NCI-H2107 (cell line): ENCODE results near the gene KIF3A.

Experiments
- DNase-seq: peaks from one replicate; lab custom pipeline; 2025; lab: John Stamatoyannopoulos, UW

Gene KIF3A

GRCh38 chr5:132662925-132663770 is 74.2 kb downstream of the KIF3A start:
- peak; percentile 9 for DNase-seq

DNA sequence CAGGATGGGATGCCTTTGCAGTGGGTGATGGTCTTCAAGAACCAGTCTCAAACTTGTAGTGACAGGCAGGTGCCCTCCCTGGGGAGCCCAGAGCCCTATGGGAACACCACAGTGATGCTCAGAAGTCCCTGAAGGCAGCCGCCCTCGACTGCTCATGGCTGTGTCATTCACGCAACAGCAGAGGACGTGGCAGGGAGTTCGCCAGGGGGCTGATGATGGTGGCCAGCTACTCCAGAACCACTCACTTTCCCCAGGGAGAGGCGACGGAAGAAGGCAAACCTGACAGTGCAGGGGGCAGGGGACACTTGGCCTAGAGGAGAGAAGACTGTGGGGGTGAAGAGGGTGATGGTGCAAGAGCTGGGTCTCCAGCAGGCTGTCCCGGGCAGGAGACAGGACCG is 75.3 kb downstream of the KIF3A start:
- DNase-seq: no peak

- DNase-seq: no peak
These were observed 75.9 kb downstream of the KIF3A start for GRCh38 chr5:132661231-132662003.

DNA sequence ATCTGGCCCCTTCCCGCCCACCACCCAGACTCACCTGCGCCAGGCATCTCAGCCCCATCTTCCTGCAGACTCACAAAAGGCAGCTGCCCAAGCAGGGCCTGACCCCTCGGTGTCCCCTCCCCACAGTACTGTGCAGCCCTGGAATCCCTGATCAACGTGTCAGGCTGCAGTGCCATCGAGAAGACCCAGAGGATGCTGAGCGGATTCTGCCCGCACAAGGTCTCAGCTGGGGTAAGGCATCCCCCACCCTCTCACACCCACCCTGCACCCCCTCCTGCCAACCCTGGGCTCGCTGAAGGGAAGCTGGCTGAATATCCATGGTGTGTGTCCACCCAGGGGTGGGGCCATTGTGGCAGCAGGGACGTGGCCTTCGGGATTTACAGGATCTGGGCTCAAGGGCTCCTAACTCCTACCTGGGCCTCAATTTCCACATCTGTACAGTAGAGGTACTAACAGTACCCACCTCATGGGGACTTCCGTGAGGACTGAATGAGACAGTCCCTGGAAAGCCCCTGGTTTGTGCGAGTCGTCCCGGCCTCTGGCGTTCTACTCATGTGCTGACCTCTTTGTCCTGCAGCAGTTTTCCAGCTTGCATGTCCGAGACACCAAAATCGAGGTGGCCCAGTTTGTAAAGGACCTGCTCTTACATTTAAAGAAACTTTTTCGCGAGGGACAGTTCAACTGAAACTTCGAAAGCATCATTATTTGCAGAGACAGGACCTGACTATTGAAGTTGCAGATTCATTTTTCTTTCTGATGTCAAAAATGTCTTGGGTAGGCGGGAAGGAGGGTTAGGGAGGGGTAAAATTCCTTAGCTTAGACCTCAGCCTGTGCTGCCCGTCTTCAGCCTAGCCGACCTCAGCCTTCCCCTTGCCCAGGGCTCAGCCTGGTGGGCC is 77.5 kb downstream of the KIF3A start:
- DNase-seq: no peak

DNA sequence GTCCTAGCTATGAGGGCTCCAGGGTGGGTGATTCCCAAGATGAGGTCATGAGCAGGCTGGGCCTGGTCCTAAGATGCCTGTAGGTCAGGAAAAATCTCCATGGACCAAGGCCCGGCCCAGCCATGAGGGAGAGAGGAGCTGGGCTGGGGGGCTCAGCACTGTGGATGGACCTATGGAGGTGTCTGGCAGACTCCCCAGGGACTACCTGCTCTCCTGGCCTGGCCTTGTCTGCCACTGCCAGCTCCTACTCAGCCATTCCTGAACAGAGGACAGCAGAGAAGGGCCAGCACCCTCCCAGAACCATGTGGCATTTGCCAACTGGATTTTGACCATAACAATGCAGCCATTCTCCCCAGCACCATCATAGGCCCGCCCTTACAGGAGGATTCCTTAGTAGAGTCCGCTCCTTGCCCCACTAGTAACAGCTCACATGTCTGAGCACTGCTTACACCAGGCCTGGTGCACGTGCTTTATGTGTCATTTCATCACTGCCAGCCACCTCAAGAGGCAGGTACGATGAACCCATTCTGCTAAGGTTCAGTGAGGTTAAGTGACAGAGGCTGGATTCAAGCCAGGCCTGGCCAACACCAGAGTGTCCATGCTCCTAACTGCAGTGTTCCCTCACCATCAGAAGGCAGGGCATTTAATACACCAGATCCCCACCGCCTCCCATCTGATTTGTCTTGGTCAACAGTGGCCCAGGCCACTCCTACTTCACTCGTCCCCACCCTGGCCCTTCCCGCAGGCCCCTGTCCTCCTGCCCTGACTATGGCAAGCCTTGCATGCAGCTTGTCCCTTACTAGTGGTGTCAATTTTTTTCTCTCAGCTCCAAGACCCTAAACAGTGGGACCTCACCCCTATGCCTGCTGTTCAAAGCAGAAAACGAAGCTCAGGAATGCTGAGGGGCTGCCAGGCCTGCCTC is 78.7 kb downstream of the KIF3A start:
- DNase-seq: no peak

GRCh38 chr5:132657676-132658380 is 79.5 kb downstream of the KIF3A start, which contains the start of gene IL13:
TSS of gene IL13 (plus strand) at chr5:132658173. CDS start at chr5:132658187, 14 bp downstream.
- DNase-seq: no peak

GRCh38 chr5:132656774-132657355 is 80.5 kb downstream of the KIF3A start:
- DNase-seq: no peak

DNA sequence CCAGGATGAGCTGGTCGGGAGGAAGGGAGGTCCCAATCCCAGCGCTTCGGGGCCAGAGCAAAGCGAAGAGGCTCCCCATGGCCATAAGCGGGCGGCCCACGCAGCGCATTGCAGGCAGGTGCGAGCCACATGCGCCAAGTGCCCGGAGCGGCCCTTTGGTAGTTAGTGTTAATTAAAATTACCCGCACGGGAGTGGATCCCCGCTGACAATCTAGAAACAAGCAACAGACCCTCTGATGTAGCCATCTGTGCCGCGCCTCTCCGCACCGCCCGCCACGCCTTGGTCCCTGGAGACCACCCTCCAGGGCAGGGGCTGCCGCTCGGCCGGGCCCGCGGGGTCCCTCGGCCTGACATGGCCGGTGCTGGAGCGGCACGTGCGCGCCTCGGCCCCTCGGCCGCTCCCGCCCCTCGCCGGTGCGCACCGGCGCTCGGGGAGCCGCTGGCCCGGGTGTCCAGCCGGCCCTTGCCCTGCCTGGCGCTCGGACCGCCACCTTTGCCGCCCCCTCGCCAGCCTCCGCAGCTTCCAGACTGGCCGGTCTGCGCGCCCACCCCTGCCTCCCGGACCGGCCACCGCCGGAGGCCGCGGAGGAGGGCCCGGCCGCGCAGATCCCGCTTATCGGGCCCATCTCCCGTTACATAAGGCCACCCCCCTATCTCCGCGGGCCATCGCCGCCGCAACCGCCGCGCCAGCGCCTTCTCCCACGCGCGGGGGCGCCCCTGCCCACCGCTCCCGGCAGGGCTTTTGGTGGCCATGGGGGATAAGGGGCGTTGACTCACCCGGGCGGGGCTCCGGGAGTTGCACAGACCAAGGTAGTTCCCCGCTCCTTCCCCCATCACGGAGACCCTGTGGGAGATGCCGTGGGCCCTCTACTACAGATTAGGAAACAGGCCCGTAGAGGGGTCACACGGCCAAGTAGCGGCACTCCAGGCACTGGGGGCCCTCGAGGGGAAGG is 81.2 kb downstream of the KIF3A start:
- no peak for DNase-seq

- DNase-seq: no peak
These were observed 83.6 kb downstream of the KIF3A start for GRCh38 chr5:132653716-132654115.

- no peak for DNase-seq
These were observed 85.4 kb downstream of the KIF3A start for GRCh38 chr5:132651838-132652469.

GRCh38 chr5:132648355-132648754 is 89.0 kb downstream of the KIF3A start:
- no peak for DNase-seq

- no peak for DNase-seq
These were observed 89.9 kb downstream of the KIF3A start for GRCh38 chr5:132647473-132647872.

DNA sequence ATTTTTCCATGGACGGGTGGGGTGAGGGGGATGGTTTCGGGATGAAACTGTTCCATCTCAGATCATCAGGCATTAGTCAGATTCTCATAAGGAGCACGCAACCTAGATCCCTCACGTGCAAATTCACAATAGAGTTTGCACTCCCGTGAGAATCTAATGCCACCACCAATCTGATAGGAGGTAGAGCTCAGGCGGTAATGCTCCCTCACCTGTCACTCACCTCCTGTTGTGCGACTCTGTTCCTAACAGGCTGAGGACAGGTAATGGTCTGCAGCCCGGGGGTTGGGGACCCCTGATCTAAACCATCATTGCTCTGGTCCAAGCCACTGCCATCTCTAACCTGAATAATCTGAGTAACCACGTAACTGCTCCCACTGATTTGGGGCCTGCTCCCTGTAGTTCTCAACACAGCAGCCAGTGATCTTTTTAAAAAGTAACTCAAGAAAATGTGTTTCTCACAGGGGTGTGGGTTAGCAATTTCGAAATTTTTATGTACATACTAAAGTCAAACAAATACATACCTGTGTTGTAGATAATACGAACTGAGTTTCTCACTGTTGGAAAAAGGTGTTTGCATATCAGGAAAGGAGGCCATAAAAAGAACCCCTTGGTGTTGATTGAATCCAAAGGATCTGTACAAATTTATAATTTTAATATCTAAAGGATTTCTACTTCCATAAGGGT is 90.6 kb downstream of the KIF3A start:
- DNase-seq: no peak

DNA sequence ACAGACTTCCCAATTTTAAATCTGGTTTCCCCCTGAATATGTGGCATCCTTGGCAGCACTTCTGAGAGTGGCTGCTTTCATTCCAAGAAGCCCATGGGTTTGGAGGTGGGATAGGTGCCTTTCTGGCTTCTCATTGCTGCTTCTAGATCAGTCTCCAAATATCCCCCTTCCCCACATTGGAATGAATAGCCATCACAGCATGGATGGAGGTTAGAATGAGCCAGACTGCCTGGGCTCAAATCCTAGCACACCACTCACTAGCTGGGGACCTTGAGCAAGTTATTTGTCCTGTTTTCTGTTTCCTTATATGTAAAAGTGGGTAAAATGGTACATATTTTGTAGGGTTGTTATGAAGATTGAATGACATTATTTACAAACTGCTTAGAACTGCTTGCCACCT is 93.2 kb downstream of the KIF3A start:
- no peak for DNase-seq
